K562 (cell line): Measurements from ENCODE around the gene MAN2B1. TPM values are rescaled to one million over a fixed set of nuclear protein-coding genes. Genes with fewer than 3 reads are reported as not detected.

ENCODE experiments used
- ATAC-seq: fragments of 200-7000 bp; cut with Tn5 transposase; 3 replicates; pipeline ENCODE4 v1.9.1; 2020; ENCODE audit warnings: moderate library complexity
- BruUV-seq: library from RNA; stranded (reverse); fragments of 400-500 nt; replicated peaks from 2 replicates; lab custom pipeline; 2021; lab: Mats Ljungman, UMichigan
- CTCF ChIA-PET: fragments of 300-600 bp; formaldehyde crosslinking; extraction: SDS; loops from one replicate; lab custom pipeline; 2021; ENCODE audit warnings: low intra/inter-chr PET ratio; lab: Yijun Ruan, JAX
- POLR2A ChIA-PET: fragments of 300-600, 350-650 bp; sonication (Branson Sonifier 250); formaldehyde crosslinking; extraction: SDS; loops from one replicate; lab custom pipeline; 2021; ENCODE audit warnings: antibody characterized with exemption, inconsistent platforms; lab: Yijun Ruan, JAX
- DNase-seq, 4 experiments: peaks; one replicate each; pipeline versions ENCODE4 v3.0.0 to v3.0.0-alpha.2; 2011 to 2018; ENCODE audit warnings: low spot score in 3 of 4, mixed read lengths in 3 of 4; ENCODE audit errors: extremely low read depth in 1 of 4
- FAIRE-seq: peaks from 2 replicates; lab custom pipeline; 2011; peaks lifted over from hg19 to GRCh38; lab: Jason Lieb, UNC
- H2AFZ ChIP-seq: 2 replicates; pipeline ENCODE4 v1.6.0; 2011; ENCODE audit warnings: low read depth, low read length, control low read depth, inconsistent platforms
- H3K27ac ChIP-seq: fragments of 200-600 bp; 3 replicates; pipeline ENCODE4 v1.8.0; 2011; ENCODE audit warnings: low read depth, mild to moderate bottlenecking, control low read depth, inconsistent platforms, low read length, moderate library complexity, mixed read lengths; ENCODE audit errors: extremely low read depth
- H3K27me3 ChIP-seq, 2 experiments: fragments of 300-600 bp in 1 of 2; 2 replicates in 1 of 2; 3 replicates in 1 of 2; pipeline versions ENCODE4 v1.6.0 to v1.8.0; 2011; ENCODE audit warnings: inconsistent platforms in 2 of 2, low read length in 2 of 2, mild to moderate bottlenecking in 1 of 2, mixed read lengths in 1 of 2, moderate library complexity in 1 of 2; ENCODE audit not compliant: control insufficient read depth in 2 of 2, insufficient read depth in 2 of 2
- H3K36me3 ChIP-seq: fragments of 300-600 bp; 3 replicates; pipeline ENCODE4 v1.8.0; 2011; ENCODE audit warnings: mild to moderate bottlenecking, low read length, inconsistent platforms; ENCODE audit not compliant: control insufficient read depth, insufficient read depth
- H3K4me1 ChIP-seq, 2 experiments: fragments of 200-600 bp in 1 of 2; replicated peaks in 1 of 2; 2 replicates in 1 of 2; 3 replicates in 1 of 2; pipeline versions ENCODE4 v1.5.1 to v1.8.0; 2011; ENCODE audit warnings: inconsistent platforms in 2 of 2, low read length in 2 of 2, mild to moderate bottlenecking in 1 of 2, mixed read lengths in 1 of 2, moderate library complexity in 1 of 2; ENCODE audit not compliant: control insufficient read depth in 2 of 2, insufficient read depth in 2 of 2
- H3K4me2 ChIP-seq: 2 replicates; pipeline ENCODE4 v1.6.1; 2011; ENCODE audit warnings: low read length, control low read depth, inconsistent platforms, mixed read lengths; ENCODE audit not compliant: insufficient read depth
- H3K4me3 ChIP-seq: fragments of 200-600 bp; sonication (generic), shearing (Covaris generic); 2 replicates; pipeline ENCODE4 v1.5.1; 2016; ENCODE audit warnings: control low read depth, inconsistent platforms
- H3K79me2 ChIP-seq: fragments of 200-600 bp; 3 replicates; pipeline ENCODE4 v1.8.0; 2011; ENCODE audit warnings: low read length, inconsistent platforms; ENCODE audit not compliant: control insufficient read depth, insufficient read depth
- H3K9ac ChIP-seq, 2 experiments: 2 replicates each; pipeline versions ENCODE4 v1.6.0 to v1.6.1; 2011; ENCODE audit warnings: low read depth in 2 of 2, low read length in 2 of 2, control low read depth in 1 of 2, inconsistent platforms in 1 of 2, mild to moderate bottlenecking in 1 of 2, mixed read lengths in 1 of 2; ENCODE audit not compliant: insufficient read depth in 1 of 2
- H3K9me1 ChIP-seq: one replicate; pipeline ENCODE4 v1.6.0; 2011; ENCODE audit warnings: inconsistent platforms, mild to moderate bottlenecking, low read length, moderate library complexity; ENCODE audit not compliant: control insufficient read depth, insufficient read depth
- H3K9me3 ChIP-seq: replicated peaks from 2 replicates; pipeline ENCODE4 v1.5.1; 2011; ENCODE audit warnings: low read depth, low read length, inconsistent platforms; ENCODE audit not compliant: control insufficient read depth, insufficient read depth
- H4K20me1 ChIP-seq: replicated peaks from 2 replicates; pipeline ENCODE4 v1.6.1; 2011; ENCODE audit warnings: low read length, inconsistent platforms, mixed read lengths; ENCODE audit not compliant: control insufficient read depth, insufficient read depth
- E2F6 ChIP-seq, 2 experiments: IDR thresholded peaks; 2 replicates each; pipeline ENCODE4 v1.6.1; 2011; ENCODE audit warnings: borderline replicate concordance in 1 of 2, control low read depth in 1 of 2, low read depth in 1 of 2, low read length in 1 of 2, mild to moderate bottlenecking in 1 of 2, mixed read lengths in 1 of 2, moderate library complexity in 1 of 2; ENCODE audit not compliant: insufficient read depth in 1 of 2, insufficient read length in 1 of 2, poor library complexity in 1 of 2, severe bottlenecking in 1 of 2; ENCODE audit errors: extremely low read depth in 1 of 2
- EWSR1 ChIP-seq: fragments of 450-650 bp; IDR thresholded peaks from 2 replicates; pipeline ENCODE4 v1.6.1; 2018; ENCODE audit warnings: borderline replicate concordance, mild to moderate bottlenecking, low read depth, moderate library complexity; ENCODE audit not compliant: partially characterized antibody
- MBD2 ChIP-seq: sonication (generic); IDR thresholded peaks from 2 replicates; pipeline ENCODE4 v1.6.1; 2016; ENCODE audit warnings: low read depth, borderline replicate concordance
- MTA2 ChIP-seq: fragments of 450-650 bp; IDR thresholded peaks from 2 replicates; pipeline ENCODE4 v1.6.1; 2016; ENCODE audit warnings: low read depth
- NONO ChIP-seq, 2 experiments: fragments of 200-400 bp in 1 of 2; fragments of 450-650 bp in 1 of 2; formaldehyde crosslinking in 1 of 2; IDR thresholded peaks; 2 replicates each; pipeline ENCODE4 v1.6.1; 2017; ENCODE audit warnings: low read depth in 2 of 2, mild to moderate bottlenecking in 2 of 2, moderate library complexity in 2 of 2, low read length in 1 of 2
- PHB ChIP-seq: fragments of 250-450 bp; sonication (Bioruptor Pico); IDR thresholded peaks from 2 replicates; pipeline ENCODE4 v1.5.0; 2021
- U2AF1 ChIP-seq: fragments of 200-400 bp; formaldehyde crosslinking; optimal IDR thresholded peaks from 2 replicates; pipeline ENCODE3; 2017; ENCODE audit warnings: mild to moderate bottlenecking, low read depth, low read length, moderate library complexity
- ZNF274 ChIP-seq: IDR thresholded peaks from 2 replicates; pipeline ENCODE4 v1.6.1; 2011; ENCODE audit warnings: low read depth, mild to moderate bottlenecking, low read length, moderate library complexity, borderline replicate concordance
- ZNF696 ChIP-seq: fragments of 250-450 bp; sonication (Bioruptor Pico); conservative IDR thresholded peaks from 2 replicates; pipeline ENCODE4 v1.4.0; 2020; ENCODE audit warnings: mild to moderate bottlenecking, moderate library complexity
- WGBS: fragments of 100-300 bp; shearing (Covaris generic); methylation state at CpG from one replicate; pipeline ENCODE4 v1.1.6; 2016; ENCODE audit warnings: low coverage, mixed read lengths; ENCODE audit not compliant: insufficient coverage; ENCODE audit errors: missing lambda C conversion rate; 5-methylcytosine and 5-hydroxymethylcytosine counted together
- in situ Hi-C: fragments of 300-500 bp; cut with MboI; formaldehyde crosslinking; loops from 4 replicates; pipeline ENCODE4 v1.15.0; 2018; ENCODE audit warnings: inconsistent platforms, mixed read lengths
- intact Hi-C: fragments of 100-400 bp; cut with micrococcal nuclease; formaldehyde crosslinking; loops from 2 replicates; pipeline ENCODE4 v1.14.2; 2022
- polyA plus RNA-seq, 8 experiments: library from polyadenylated mRNA; depleted of rRNA in 4 of 8; stranded (reverse) in 5 of 8; unstranded in 3 of 8; fragments of >200 nt; fragmentation: Nextera tagmentation in 2 of 8; fragmentation: Illumina TruSeq in 1 of 8; extraction: Ambion mirVana in 2 of 8; extraction: Trizol in 1 of 8; gene quantifications; 2 replicates each; pipeline versions ENCODE4 v1.2.1 to v1.2.3, GENCODE V29; 2011 to 2014; ENCODE audit warnings: inconsistent platforms in 1 of 8, missing spikeins in 1 of 8
- total RNA-seq, 7 experiments: library from RNA; depleted of rRNA in 6 of 7; stranded (reverse); fragments of >200 nt in 6 of 7; fragmentation: Illumina TruSeq in 2 of 7; extraction: Trizol in 2 of 7; gene quantifications; 2 replicates each; pipeline versions ENCODE4 v1.2.1 to v1.2.3, GENCODE V29; 2011 to 2021; ENCODE audit warnings: low replicate concordance in 1 of 7
- TF ChIP-seq, protein P1 (sequence below): fragments of 200-400 bp; formaldehyde crosslinking; IDR thresholded peaks from 2 replicates; pipeline ENCODE4 v1.6.1; 2017; ENCODE audit warnings: mild to moderate bottlenecking, low read depth, low read length, moderate library complexity
- TF ChIP-seq, protein P2 (sequence below): sonication (generic); formaldehyde crosslinking; IDR thresholded peaks from 2 replicates; pipeline ENCODE4 v1.5.0; 2020; ENCODE audit warnings: missing genetic modification reagents

The MAN2B1 gene
- total and polyA plus RNA-seq, 9 of the 15 experiments (the other 6 are each of a cell fraction or from before 2014, with no cell fraction given) = 0.59 to 33.8 (median 11.4) TPM

GRCh38 chr19:12623361-12624031 is 43.0 kb downstream of the MAN2B1 start:
- Histone ChIP-seq H3K4me3 (no peak overlapping the region), H2AFZ (no peak overlapping the region), H3K79me2 (peaks cover 19% of the 10 kb centered on the region), H3K4me2 (no peak overlapping the region)
- no peak for TF ChIP-seq NONO (IDR thresholded peaks at IDR 0.05; ENCODE audit: low read depth in 2 of 2, low read length in 1 of 2)
- no peak for TF ChIP-seq U2AF1
- no peak for TF ChIP-seq ZNF696 (CRISPR knock-in tag)
- TF ChIP-seq E2F6 (IDR thresholded peaks at IDR 0.05; ENCODE audit: borderline replicate concordance in 1 of 2, extremely low read depth in 1 of 2, insufficient read depth in 1 of 2, insufficient read length in 1 of 2, low read depth in 1 of 2, low read length in 1 of 2, poor library complexity in 1 of 2, severe bottlenecking in 1 of 2) = no peak
- TF ChIP-seq MTA2 = no peak
- TF ChIP-seq, protein P1, sequence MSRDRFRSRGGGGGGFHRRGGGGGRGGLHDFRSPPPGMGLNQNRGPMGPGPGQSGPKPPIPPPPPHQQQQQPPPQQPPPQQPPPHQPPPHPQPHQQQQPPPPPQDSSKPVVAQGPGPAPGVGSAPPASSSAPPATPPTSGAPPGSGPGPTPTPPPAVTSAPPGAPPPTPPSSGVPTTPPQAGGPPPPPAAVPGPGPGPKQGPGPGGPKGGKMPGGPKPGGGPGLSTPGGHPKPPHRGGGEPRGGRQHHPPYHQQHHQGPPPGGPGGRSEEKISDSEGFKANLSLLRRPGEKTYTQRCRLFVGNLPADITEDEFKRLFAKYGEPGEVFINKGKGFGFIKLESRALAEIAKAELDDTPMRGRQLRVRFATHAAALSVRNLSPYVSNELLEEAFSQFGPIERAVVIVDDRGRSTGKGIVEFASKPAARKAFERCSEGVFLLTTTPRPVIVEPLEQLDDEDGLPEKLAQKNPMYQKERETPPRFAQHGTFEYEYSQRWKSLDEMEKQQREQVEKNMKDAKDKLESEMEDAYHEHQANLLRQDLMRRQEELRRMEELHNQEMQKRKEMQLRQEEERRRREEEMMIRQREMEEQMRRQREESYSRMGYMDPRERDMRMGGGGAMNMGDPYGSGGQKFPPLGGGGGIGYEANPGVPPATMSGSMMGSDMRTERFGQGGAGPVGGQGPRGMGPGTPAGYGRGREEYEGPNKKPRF = no peak
- TF ChIP-seq ZNF274 = no peak
- no peak for TF ChIP-seq EWSR1
- TF ChIP-seq, protein P2, sequence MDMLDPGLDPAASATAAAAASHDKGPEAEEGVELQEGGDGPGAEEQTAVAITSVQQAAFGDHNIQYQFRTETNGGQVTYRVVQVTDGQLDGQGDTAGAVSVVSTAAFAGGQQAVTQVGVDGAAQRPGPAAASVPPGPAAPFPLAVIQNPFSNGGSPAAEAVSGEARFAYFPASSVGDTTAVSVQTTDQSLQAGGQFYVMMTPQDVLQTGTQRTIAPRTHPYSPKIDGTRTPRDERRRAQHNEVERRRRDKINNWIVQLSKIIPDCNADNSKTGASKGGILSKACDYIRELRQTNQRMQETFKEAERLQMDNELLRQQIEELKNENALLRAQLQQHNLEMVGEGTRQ (CRISPR knock-in tag) = no peak
- TF ChIP-seq PHB (CRISPR knock-in tag) = no peak
- TF ChIP-seq MBD2 = no peak
- TF ChIP-seq, all 486 proteins: peak for 0
- ChIA-PET CTCF (no interaction called here), POLR2A (interaction anchor here (0.8 to 1.3 kb wide), 3 partner anchors 9 to 13 kb away, joined by 3 to 5 read pairs (median 3); partner anchors contain the start of genes ZNF490 and ZNF791)
- DNase-seq (no peak), FAIRE-seq (no peak), ATAC-seq (no peak)
- in situ Hi-C loops = no loop called here
- Histone ChIP-seq H3K9me1 (no peaks in the 10 kb centered on the region), H4K20me1 (no peaks in the 10 kb centered on the region), H3K9me3 (peaks cover 18% of the 10 kb centered on the region), H3K27ac (no peak overlapping the region), H3K9ac (no peak overlapping the region), H3K27me3 (no peaks in the 10 kb centered on the region), H3K36me3 (peaks cover 45% of the 10 kb centered on the region), H3K4me1 (no peaks in the 10 kb centered on the region)
- no TSS peak for BruUV-seq
- intact Hi-C loops = no loop called here
- 79% methylated on average over 3 of the region's 4 CpGs for WGBS
